Nucleus accumbens (tissue), 56 donors: ENCODE measurements around the gene PIMREG.

Experiments
- DNase-seq, 56 donors: peaks; one replicate each; lab custom pipeline; 2025; lab: John Stamatoyannopoulos, UW

The PIMREG gene, protein sequence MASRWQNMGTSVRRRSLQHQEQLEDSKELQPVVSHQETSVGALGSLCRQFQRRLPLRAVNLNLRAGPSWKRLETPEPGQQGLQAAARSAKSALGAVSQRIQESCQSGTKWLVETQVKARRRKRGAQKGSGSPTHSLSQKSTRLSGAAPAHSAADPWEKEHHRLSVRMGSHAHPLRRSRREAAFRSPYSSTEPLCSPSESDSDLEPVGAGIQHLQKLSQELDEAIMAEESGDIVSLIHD

GRCh38 chr17:6443692-6444570, at the start of gene PIMREG:
Gene PIMREG, plus strand, starts transcription at chr17:6444455. Its CDS starts 656 bp downstream, at chr17:6445111.
- DNase-seq = peak; percentile 61 to 97 (median 89)

DNA sequence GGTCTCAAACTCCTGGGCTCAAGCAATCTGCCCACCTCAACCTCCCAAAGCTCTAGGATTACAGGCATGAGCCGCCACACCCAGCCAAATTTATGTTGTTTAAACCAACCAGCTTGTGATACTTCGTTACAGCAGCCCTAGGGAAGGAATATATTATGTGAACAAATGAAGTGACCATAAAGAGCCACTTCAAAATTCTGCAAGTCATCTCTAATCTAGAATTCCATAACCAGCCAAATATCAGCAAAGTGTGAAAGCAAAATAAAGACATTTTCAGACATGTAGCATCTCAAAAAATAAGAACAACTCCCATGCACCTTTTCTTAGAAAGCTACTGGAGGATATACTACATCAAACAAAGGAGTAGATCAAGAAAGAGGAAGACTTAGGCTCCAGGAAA, 45.3 kb upstream of the PIMREG start:
- no peak for DNase-seq

DNA sequence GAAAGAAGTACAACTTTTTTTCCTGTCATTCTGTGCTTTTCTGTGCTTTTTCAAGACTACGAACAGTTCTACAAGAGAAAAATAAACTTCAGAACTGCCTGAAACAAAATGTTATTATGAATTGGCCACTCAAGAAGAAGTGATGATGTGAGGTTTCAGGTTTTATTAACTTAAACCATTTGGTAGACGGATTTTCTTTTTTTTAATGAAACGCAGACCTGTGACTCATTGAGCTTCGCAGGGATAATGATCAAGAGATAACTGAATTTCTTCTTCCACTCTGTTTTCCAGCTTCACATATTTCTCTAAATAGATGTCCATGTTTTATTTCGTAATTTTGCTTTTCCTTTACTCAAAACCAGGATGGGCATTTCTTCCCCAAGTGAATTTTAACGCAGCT, 42.0 kb upstream of the PIMREG start:
- DNase-seq = no peak

GRCh38 chr17:6408276-6408675, 36.0 kb upstream of the PIMREG start:
- DNase-seq = no peak

DNA sequence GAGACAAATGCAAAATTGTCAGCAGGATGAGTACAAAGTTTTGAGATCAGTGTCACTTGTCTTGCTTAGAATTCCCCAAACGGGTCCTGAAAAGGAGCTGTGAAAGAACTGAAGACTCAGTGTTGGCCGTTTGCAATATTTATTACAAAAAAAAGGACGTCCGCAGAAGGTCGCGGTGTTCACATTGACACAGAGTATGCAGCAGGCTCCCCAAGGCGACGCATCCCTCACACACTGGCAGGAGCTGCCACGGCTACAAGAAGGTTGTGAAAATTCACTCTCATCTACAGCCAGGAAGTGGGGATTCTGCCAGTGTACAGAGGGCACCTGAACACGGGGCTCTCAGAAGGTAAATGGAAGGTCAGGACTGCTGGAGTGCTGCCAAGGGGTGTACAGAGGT, 35.5 kb upstream of the PIMREG start:
- DNase-seq = no peak

DNA sequence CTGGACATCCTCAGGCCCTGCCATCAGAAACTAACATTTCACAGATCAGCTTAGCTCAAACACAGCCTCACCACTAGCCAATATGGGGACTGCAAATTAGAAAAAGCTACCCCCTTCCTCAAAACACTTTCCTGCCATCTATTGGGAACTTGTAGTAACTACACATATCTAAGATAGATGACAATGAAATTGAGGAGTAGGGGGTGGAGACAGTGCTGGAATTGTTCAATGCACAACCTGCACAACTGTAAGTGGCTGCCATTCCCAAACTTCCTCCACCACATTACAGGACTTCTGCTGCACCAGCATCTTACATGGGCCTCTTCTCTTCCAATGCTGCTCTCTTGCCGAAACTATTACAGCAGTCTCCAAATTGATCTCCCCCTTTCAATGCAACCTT, 31.2 kb upstream of the PIMREG start:
- DNase-seq = no peak

DNA sequence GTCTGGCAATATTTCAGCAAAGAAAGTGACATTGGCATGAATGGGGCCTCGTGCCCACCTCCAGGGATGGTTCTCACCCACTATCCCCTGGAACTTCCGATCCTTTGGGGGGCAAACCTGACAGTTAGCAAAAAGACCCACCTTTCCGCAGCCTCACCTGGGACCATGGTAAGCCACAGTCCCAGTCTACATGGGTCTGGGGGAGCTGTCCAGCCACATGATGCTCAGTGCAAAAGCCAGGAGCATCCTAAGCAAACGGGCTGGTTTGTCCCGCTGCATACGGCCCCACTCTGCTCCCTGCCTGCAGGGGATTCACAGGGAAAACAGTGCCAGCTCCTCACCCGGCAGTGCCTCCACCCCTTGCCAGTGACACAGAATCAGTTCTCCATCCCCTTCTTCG, 28.6 kb upstream of the PIMREG start:
- DNase-seq = no peak

- DNase-seq = peak in 1 of 56 donors; percentile 19
Observed at GRCh38 chr17:6420173-6420641, 24.0 kb upstream of the PIMREG start.

GRCh38 chr17:6421700-6422604, 22.3 kb upstream of the PIMREG start:
- peak in 53 of 56 donors; percentile 10 to 89 (median 61) for DNase-seq

GRCh38 chr17:6422654-6423241, 21.5 kb upstream of the PIMREG start:
- DNase-seq = no peak

DNA sequence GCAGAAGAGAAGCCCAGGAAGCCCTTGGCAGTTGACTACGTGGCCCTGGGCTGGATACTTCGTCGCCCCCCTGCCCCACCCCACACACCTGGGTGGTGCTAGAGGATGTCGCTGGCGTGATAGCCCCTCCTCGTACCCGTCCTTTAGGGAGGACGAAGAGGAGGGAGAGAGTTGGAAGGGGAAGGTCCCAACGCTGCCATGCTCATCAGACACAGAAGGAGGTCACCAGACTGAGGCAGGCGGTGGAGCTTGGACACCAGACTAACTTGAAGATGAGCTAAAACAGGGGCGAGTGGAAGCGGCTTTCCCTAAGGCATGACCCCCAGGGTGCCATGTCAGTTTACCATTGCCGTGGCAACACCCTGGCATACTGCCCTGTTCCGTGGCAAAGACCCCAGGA, 20.3 kb upstream of the PIMREG start:
- DNase-seq = no peak

GRCh38 chr17:6425407-6425806, 18.8 kb upstream of the PIMREG start:
- no peak for DNase-seq

DNA sequence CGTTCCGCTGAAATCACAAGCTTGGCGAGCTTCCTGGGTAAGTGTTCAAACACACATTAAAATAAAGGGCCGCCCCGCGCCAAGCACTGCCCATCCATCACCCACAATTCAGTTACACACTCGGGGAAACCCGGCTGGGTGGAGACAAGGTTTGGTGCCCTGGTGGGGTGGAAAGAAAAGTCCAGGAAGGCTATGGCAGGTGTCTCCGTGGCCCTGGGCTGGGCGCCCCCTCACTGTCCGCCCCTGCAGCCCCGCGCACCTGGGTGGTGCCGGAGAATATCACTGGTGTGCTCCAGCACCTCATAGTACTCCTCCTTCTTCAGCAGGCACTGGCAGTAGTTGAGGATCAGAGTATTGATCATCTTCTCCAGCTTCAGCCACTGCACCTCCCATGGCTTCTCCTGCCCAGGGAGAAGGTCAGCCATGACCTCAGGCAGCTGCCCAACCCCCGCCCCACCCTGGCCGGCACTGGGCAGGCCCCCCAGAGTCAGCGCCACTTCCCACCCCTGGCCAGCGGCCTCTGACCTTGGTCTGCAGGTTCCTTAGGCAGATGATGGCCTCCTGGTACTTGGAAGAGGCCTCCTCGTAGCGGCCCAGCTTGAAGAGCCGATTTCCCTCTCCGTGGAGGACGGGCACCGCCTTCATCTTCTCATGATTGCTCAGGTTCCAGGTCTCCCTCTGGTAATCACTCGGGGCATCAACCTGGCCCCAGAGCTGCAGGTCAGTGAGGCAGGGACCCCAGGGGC, 17.7 kb upstream of the PIMREG start:
- DNase-seq = no peak

DNA sequence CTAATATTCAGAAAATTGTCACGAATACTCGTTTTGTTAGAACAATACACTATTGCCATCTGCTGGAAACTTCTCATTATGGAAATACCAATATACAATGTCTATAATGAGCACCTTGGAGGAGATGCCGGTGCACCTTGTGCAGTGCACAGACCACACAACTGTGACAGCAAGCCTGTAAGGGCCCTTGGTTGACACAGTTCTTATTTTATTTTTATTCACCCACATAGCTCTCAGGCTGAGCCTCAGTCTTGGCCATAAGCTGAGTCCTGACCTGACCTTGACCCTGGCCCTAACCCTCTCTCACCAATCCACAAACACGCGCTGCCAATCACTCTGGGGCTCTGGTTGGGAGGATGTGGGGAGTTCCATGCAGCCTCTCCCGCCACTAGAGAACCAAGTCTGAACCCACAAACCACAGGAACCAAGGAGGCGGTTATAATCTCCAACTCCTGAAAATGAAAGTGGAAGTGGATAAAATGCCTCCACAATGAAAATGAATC, 16.9 kb upstream of the PIMREG start:
- DNase-seq = no peak

- DNase-seq = no peak
Observed at GRCh38 chr17:6428207-6428965, 15.9 kb upstream of the PIMREG start.

GRCh38 chr17:6429266-6429665, 15.0 kb upstream of the PIMREG start:
- no peak for DNase-seq

DNA sequence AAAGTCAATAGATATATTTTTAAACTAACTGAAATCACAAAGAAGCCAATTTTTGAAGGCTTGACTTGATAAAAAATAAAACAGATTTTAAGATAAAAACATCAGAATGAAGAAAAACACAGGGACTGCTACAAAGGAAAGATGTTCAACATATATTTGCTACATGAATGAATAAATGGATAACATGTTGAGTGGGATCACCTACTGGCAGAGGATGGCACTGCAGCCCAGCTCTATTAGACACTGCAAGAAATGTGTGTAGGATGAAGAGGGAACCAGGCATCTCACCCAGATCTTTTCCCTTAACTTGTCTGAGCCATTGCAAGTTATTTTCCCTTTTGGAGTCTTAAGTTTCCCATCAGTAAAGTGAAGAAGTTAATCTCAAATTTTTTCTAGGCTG, 13.5 kb upstream of the PIMREG start:
- DNase-seq = no peak

- DNase-seq = no peak
Observed at GRCh38 chr17:6435051-6435450, 9.2 kb upstream of the PIMREG start, which contains the start of gene AIPL1. Gene AIPL1, minus strand, starts transcription at chr17:6435121. Its CDS starts 17 bp downstream, at chr17:6435104.

GRCh38 chr17:6435968-6436367, 8.3 kb upstream of the PIMREG start:
- DNase-seq = peak in 37 of 56 donors; percentile 2 to 73 (median 22)
